ENCODE results near the gene CD44. TPM values are rescaled to one million over a fixed set of nuclear protein-coding genes. Genes with fewer than 3 reads are reported as not detected.

CD44 gene
- total and polyA plus RNA-seq, 4 donors: 4.1 to 26.9 (median 14.6) TPM

- TF ChIP-seq RAD21 (IDR thresholded peaks at IDR 0.05) (no peak), MAX (IDR thresholded peaks at IDR 0.05) (no peak), FOXA2 (IDR thresholded peaks at IDR 0.05) (no peak), HNF4A (conservative IDR thresholded peaks at IDR 0.05) (no peak), ZBTB33 (IDR thresholded peaks at IDR 0.05) (no peak), FOXA1 (IDR thresholded peaks at IDR 0.05) (no peak), GABPA (IDR thresholded peaks at IDR 0.05 in 1 of 2, conservative IDR thresholded peaks at IDR 0.05 in 1 of 2) (no peak), YY1 (IDR thresholded peaks at IDR 0.05) (no peak), ATF3 (IDR thresholded peaks at IDR 0.05) (no peak), REST (IDR thresholded peaks at IDR 0.05) (no peak), RXRA (IDR thresholded peaks at IDR 0.05) (no peak), HNF4G (IDR thresholded peaks at IDR 0.05) (no peak), TAF1 (conservative IDR thresholded peaks at IDR 0.05) (no peak), JUND (IDR thresholded peaks at IDR 0.05) (no peak), SP1 (IDR thresholded peaks at IDR 0.05) (no peak), NR2F2 (IDR thresholded peaks at IDR 0.05) (no peak)
- TF ChIP-seq, protein P1, sequence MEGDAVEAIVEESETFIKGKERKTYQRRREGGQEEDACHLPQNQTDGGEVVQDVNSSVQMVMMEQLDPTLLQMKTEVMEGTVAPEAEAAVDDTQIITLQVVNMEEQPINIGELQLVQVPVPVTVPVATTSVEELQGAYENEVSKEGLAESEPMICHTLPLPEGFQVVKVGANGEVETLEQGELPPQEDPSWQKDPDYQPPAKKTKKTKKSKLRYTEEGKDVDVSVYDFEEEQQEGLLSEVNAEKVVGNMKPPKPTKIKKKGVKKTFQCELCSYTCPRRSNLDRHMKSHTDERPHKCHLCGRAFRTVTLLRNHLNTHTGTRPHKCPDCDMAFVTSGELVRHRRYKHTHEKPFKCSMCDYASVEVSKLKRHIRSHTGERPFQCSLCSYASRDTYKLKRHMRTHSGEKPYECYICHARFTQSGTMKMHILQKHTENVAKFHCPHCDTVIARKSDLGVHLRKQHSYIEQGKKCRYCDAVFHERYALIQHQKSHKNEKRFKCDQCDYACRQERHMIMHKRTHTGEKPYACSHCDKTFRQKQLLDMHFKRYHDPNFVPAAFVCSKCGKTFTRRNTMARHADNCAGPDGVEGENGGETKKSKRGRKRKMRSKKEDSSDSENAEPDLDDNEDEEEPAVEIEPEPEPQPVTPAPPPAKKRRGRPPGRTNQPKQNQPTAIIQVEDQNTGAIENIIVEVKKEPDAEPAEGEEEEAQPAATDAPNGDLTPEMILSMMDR (IDR thresholded peaks at IDR 0.05; ENCODE audit: low read depth, low read length, missing input control): no peak
- no peaks in the 10 kb centered on the region for H3K27me3 ChIP-seq (ENCODE audit: control insufficient read depth in 4 of 4, insufficient read depth in 4 of 4, low read length in 3 of 4)
- H3K4me3 ChIP-seq (ENCODE audit: low read depth in 1 of 3, low read length in 3 of 3): no peak overlapping the region
- H3K36me3 ChIP-seq (ENCODE audit: control insufficient read depth in 4 of 4, insufficient read depth in 3 of 4, low read depth in 1 of 4, low read length in 3 of 4): no peaks in the 10 kb centered on the region
- H3K27ac ChIP-seq (ENCODE audit: low read depth in 1 of 2, low read length in 2 of 2): no peak overlapping the region
- no peaks in the 10 kb centered on the region for H3K9me3 ChIP-seq (ENCODE audit: control insufficient read depth in 4 of 4, low read length in 3 of 4)
- WGBS: 89% methylated on average over 2 of the region's 2 CpGs
- no peak overlapping the region for H3K9ac ChIP-seq (ENCODE audit: low read depth in 1 of 2, low read length in 2 of 2)
- DNase-seq (ENCODE audit: low spot score): no peak
- H3K4me1 ChIP-seq (ENCODE audit: control insufficient read depth in 4 of 4, insufficient read depth in 4 of 4, low read length in 3 of 4): no peaks in the 10 kb centered on the region
These were observed 11.4 kb upstream of the CD44 start for GRCh38 chr11:35127619-35128018.

DNA sequence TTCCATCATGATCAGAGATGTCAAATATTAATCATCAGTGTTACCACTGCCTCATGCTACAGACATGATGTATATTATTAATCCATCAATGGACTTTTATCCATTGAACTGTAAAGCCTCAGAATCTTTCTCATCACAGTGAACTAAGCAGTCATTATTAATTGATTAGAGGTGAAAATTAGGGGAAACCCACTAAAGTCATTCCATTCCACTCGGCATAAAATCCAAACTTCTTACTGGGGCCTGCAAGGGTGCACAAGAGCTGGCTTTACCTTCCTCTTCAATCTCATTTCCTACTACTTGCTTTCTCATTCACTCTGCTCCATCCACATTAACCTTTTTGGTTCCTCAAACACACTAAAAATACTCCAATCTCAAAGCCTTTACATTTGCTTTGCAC is 7.9 kb upstream of the CD44 start:
- H3K9ac ChIP-seq (ENCODE audit: low read depth in 1 of 2, low read length in 2 of 2): no peak overlapping the region
- no peaks in the 10 kb centered on the region for H3K27me3 ChIP-seq (ENCODE audit: control insufficient read depth in 4 of 4, insufficient read depth in 4 of 4, low read length in 3 of 4)
- 85% methylated on average over 1 of the region's 1 CpG for WGBS
- no peaks in the 10 kb centered on the region for H3K36me3 ChIP-seq (ENCODE audit: control insufficient read depth in 4 of 4, insufficient read depth in 3 of 4, low read depth in 1 of 4, low read length in 3 of 4)
- H3K4me3 ChIP-seq (ENCODE audit: low read depth in 1 of 3, low read length in 3 of 3): no peak overlapping the region
- H3K27ac ChIP-seq (ENCODE audit: low read depth in 1 of 2, low read length in 2 of 2): no peak overlapping the region
- H3K9me3 ChIP-seq (ENCODE audit: control insufficient read depth in 4 of 4, low read length in 3 of 4): no peaks in the 10 kb centered on the region
- DNase-seq (ENCODE audit: low spot score): no peak
- H3K4me1 ChIP-seq (ENCODE audit: control insufficient read depth in 4 of 4, insufficient read depth in 4 of 4, low read length in 3 of 4): no peaks in the 10 kb centered on the region
- TF ChIP-seq NR2F2 (IDR thresholded peaks at IDR 0.05) (no peak), RXRA (IDR thresholded peaks at IDR 0.05) (no peak), RAD21 (IDR thresholded peaks at IDR 0.05) (no peak), ZBTB33 (IDR thresholded peaks at IDR 0.05) (no peak), SP1 (IDR thresholded peaks at IDR 0.05) (no peak), FOXA2 (IDR thresholded peaks at IDR 0.05) (no peak), EGR1 (IDR thresholded peaks at IDR 0.05; ENCODE audit: low read depth in 2 of 2) (no peak), MAX (IDR thresholded peaks at IDR 0.05) (no peak), GABPA (IDR thresholded peaks at IDR 0.05 in 1 of 2, conservative IDR thresholded peaks at IDR 0.05 in 1 of 2) (no peak), YY1 (IDR thresholded peaks at IDR 0.05) (no peak), HNF4A (conservative IDR thresholded peaks at IDR 0.05) (no peak), HNF4G (IDR thresholded peaks at IDR 0.05) (no peak), TAF1 (conservative IDR thresholded peaks at IDR 0.05) (no peak)
- TF ChIP-seq, protein P1 (IDR thresholded peaks at IDR 0.05; ENCODE audit: low read depth, low read length, missing input control): no peak
